GM12878 (cell line): ENCODE data around the gene GALNT15. TPM values are rescaled to one million over a fixed set of nuclear protein-coding genes. Genes with fewer than 3 reads are reported as not detected.

Experiments
- BACH1 ChIP-seq: fragments of 450-650 bp; IDR thresholded peaks from 2 replicates; pipeline ENCODE4 v1.6.1; 2017; ENCODE audit warnings: mild to moderate bottlenecking, borderline replicate concordance
- CEBPB ChIP-seq, 2 experiments: fragments of 150-350 bp in 1 of 2; IDR thresholded peaks; 2 replicates each; pipeline ENCODE4 v1.6.1; 2012 to 2014; ENCODE audit warnings: low read depth in 2 of 2, low read length in 2 of 2, borderline replicate concordance in 1 of 2, inconsistent platforms in 1 of 2
- CHD2 ChIP-seq: IDR thresholded peaks from 2 replicates; pipeline ENCODE4 v1.6.1; 2011; ENCODE audit warnings: low read depth, low read length, improper control_type of control experiment, borderline replicate concordance
- CHD4 ChIP-seq: fragments of 200-600 bp; sonication (generic); IDR thresholded peaks from 2 replicates; pipeline ENCODE4 v1.6.1; 2016; ENCODE audit warnings: mild to moderate bottlenecking
- E2F8 ChIP-seq: fragments of 450-650 bp; IDR thresholded peaks from 2 replicates; pipeline ENCODE4 v1.6.1; 2018; ENCODE audit warnings: mild to moderate bottlenecking, low read depth, moderate library complexity; ENCODE audit not compliant: partially characterized antibody
- EGR1 ChIP-seq, 2 experiments: IDR thresholded peaks; 1 replicate in 1 of 2; 2 replicates in 1 of 2; pipeline ENCODE4 v1.6.1; 2011 to 2012; ENCODE audit warnings: low read depth in 2 of 2, low read length in 2 of 2, borderline replicate concordance in 1 of 2, mild to moderate bottlenecking in 1 of 2, moderate library complexity in 1 of 2
- EP300 ChIP-seq, 2 experiments: fragments of 150-350 bp in 1 of 2; IDR thresholded peaks; 2 replicates each; pipeline ENCODE4 v1.6.1; 2011 to 2012; ENCODE audit warnings: low read depth in 2 of 2, low read length in 2 of 2, borderline replicate concordance in 1 of 2, improper control_type of control experiment in 1 of 2, inconsistent platforms in 1 of 2; ENCODE audit not compliant: control insufficient read depth in 1 of 2
- IRF4 ChIP-seq: IDR thresholded peaks from 2 replicates; pipeline ENCODE4 v1.6.1; 2011; ENCODE audit warnings: low read depth, low read length
- JUND ChIP-seq: IDR thresholded peaks from 2 replicates; pipeline ENCODE4 v1.6.1; 2012; ENCODE audit warnings: low read depth, mild to moderate bottlenecking, low read length, improper control_type of control experiment, moderate library complexity
- MEF2B ChIP-seq: fragments of 450-650 bp; IDR thresholded peaks from 2 replicates; pipeline ENCODE4 v1.6.1; 2018; ENCODE audit warnings: mild to moderate bottlenecking, moderate library complexity; ENCODE audit not compliant: partially characterized antibody, poor library complexity, severe bottlenecking
- NR2F1 ChIP-seq: fragments of 450-650 bp; conservative IDR thresholded peaks from 2 replicates; pipeline ENCODE4 v1.6.1; 2017; ENCODE audit warnings: mild to moderate bottlenecking
- PAX5 ChIP-seq: IDR thresholded peaks from 2 replicates; pipeline ENCODE4 v1.6.1; 2011; ENCODE audit warnings: low read depth, low read length, borderline replicate concordance
- POLR2AphosphoS5 ChIP-seq: IDR thresholded peaks from 2 replicates; pipeline ENCODE4 v1.6.1; 2011; ENCODE audit warnings: mild to moderate bottlenecking, low read length, inconsistent platforms
- RCOR1 ChIP-seq: conservative IDR thresholded peaks from 2 replicates; pipeline ENCODE4 v1.6.1; 2012; ENCODE audit warnings: low read depth, low read length, improper control_type of control experiment
- RUNX3 ChIP-seq: IDR thresholded peaks from 2 replicates; pipeline ENCODE4 v1.6.1; 2012; ENCODE audit warnings: low read length, inconsistent platforms
- SMAD1 ChIP-seq: fragments of 450-650 bp; IDR thresholded peaks from 2 replicates; pipeline ENCODE4 v1.6.1; 2018; ENCODE audit warnings: mild to moderate bottlenecking, low read depth; ENCODE audit not compliant: partially characterized antibody
- polyA plus RNA-seq, 11 experiments: library from polyadenylated mRNA; depleted of rRNA in 4 of 11; unstranded in 6 of 11; stranded (reverse) in 5 of 11; fragments of >200 nt; fragmentation: Nextera tagmentation in 4 of 11; fragmentation: Illumina TruSeq in 1 of 11; extraction: Ambion mirVana in 4 of 11; extraction: Trizol in 1 of 11; gene quantifications; 1 replicate in 1 of 11; 2 replicates in 10 of 11; pipeline versions ENCODE4 v1.2.1 to v1.2.3, GENCODE V29; 2011 to 2016; ENCODE audit warnings: inconsistent platforms in 2 of 11, missing spikeins in 2 of 11, low read depth in 1 of 11
- total RNA-seq, 4 experiments: library from RNA; depleted of rRNA in 3 of 4; stranded (reverse); fragments of >200 nt in 3 of 4; fragmentation: Illumina TruSeq in 1 of 4; extraction: Trizol in 1 of 4; gene quantifications; 2 replicates each; pipeline versions ENCODE4 v1.2.1 to v1.2.3, GENCODE V29; 2013 to 2021
- TF ChIP-seq, protein P1 (sequence below): fragments of 450-650 bp; IDR thresholded peaks from 2 replicates; pipeline ENCODE4 v1.6.1; 2017; ENCODE audit warnings: mild to moderate bottlenecking, moderate library complexity
- TF ChIP-seq, protein P2 (sequence below): fragments of 450-650 bp; IDR thresholded peaks from 2 replicates; pipeline ENCODE4 v1.6.1; 2016; ENCODE audit warnings: mild to moderate bottlenecking, moderate library complexity, borderline replicate concordance

GALNT15 gene
- total and polyA plus RNA-seq, 10 of the 15 experiments (the other 5 are each of a cell fraction or from before 2014, with no cell fraction given), result 0.03 to 0.05 TPM; not detected in 8

GRCh38 chr3:16247282-16248061 is 73.0 kb downstream of the GALNT15 start (continued):
- TF ChIP-seq NR2F1 (no peak), JUND (no peak), EP300 (IDR thresholded peaks at IDR 0.05; ENCODE audit: borderline replicate concordance in 1 of 2, control insufficient read depth in 1 of 2, low read depth in 2 of 2, low read length in 2 of 2) (peak; percentile 29 to 50; a peak in 1 of 4 replicates), IRF4 (0 out of 2 replicates have a peak, but pooled peaks have one; percentile 62), CHD4 (no peak), CHD2 (no peak; the same call in 1 of the 2 replicates), BACH1 (no peak), RCOR1 (no peak), SMAD1 (no peak), MEF2B (peak; percentile 24), RUNX3 (peak; percentile 69), PAX5 (peak; percentile 40; the same call in 1 of the 2 replicates), POLR2AphosphoS5 (no peak), CEBPB (IDR thresholded peaks at IDR 0.05; ENCODE audit: borderline replicate concordance in 1 of 2, low read depth in 2 of 2, low read length in 2 of 2) (no peak), EGR1 (IDR thresholded peaks at IDR 0.05; ENCODE audit: borderline replicate concordance in 1 of 2, low read depth in 2 of 2, low read length in 2 of 2) (no peak), E2F8 (no peak)
- TF ChIP-seq, protein P1, sequence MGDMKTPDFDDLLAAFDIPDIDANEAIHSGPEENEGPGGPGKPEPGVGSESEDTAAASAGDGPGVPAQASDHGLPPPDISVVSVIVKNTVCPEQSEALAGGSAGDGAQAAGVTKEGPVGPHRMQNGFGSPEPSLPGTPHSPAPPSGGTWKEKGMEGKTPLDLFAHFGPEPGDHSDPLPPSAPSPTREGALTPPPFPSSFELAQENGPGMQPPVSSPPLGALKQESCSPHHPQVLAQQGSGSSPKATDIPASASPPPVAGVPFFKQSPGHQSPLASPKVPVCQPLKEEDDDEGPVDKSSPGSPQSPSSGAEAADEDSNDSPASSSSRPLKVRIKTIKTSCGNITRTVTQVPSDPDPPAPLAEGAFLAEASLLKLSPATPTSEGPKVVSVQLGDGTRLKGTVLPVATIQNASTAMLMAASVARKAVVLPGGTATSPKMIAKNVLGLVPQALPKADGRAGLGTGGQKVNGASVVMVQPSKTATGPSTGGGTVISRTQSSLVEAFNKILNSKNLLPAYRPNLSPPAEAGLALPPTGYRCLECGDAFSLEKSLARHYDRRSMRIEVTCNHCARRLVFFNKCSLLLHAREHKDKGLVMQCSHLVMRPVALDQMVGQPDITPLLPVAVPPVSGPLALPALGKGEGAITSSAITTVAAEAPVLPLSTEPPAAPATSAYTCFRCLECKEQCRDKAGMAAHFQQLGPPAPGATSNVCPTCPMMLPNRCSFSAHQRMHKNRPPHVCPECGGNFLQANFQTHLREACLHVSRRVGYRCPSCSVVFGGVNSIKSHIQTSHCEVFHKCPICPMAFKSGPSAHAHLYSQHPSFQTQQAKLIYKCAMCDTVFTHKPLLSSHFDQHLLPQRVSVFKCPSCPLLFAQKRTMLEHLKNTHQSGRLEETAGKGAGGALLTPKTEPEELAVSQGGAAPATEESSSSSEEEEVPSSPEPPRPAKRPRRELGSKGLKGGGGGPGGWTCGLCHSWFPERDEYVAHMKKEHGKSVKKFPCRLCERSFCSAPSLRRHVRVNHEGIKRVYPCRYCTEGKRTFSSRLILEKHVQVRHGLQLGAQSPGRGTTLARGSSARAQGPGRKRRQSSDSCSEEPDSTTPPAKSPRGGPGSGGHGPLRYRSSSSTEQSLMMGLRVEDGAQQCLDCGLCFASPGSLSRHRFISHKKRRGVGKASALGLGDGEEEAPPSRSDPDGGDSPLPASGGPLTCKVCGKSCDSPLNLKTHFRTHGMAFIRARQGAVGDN, result 0 out of 2 replicates have a peak, but pooled peaks have one; percentile 49
- TF ChIP-seq, protein P2, sequence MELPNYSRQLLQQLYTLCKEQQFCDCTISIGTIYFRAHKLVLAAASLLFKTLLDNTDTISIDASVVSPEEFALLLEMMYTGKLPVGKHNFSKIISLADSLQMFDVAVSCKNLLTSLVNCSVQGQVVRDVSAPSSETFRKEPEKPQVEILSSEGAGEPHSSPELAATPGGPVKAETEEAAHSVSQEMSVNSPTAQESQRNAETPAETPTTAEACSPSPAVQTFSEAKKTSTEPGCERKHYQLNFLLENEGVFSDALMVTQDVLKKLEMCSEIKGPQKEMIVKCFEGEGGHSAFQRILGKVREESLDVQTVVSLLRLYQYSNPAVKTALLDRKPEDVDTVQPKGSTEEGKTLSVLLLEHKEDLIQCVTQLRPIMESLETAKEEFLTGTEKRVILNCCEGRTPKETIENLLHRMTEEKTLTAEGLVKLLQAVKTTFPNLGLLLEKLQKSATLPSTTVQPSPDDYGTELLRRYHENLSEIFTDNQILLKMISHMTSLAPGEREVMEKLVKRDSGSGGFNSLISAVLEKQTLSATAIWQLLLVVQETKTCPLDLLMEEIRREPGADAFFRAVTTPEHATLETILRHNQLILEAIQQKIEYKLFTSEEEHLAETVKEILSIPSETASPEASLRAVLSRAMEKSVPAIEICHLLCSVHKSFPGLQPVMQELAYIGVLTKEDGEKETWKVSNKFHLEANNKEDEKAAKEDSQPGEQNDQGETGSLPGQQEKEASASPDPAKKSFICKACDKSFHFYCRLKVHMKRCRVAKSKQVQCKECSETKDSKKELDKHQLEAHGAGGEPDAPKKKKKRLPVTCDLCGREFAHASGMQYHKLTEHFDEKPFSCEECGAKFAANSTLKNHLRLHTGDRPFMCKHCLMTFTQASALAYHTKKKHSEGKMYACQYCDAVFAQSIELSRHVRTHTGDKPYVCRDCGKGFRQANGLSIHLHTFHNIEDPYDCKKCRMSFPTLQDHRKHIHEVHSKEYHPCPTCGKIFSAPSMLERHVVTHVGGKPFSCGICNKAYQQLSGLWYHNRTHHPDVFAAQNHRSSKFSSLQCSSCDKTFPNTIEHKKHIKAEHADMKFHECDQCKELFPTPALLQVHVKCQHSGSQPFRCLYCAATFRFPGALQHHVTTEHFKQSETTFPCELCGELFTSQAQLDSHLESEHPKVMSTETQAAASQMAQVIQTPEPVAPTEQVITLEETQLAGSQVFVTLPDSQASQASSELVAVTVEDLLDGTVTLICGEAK, result no peak
